Activated CD4-positive, alpha-beta T cell treated with anti-CD3 and anti-CD28 coated beads for 24 hours (primary cell): Measurements from ENCODE around the gene BAG2.

Experiments
- DNase-seq, 2 donors: peaks; one replicate each; pipeline ENCODE4 v3.0.0-alpha.2; 2020; ENCODE audit warnings: low read depth in 2 of 2

Gene BAG2

GRCh38 chr6:57172136-57173055, at the start of gene BAG2:
BAG2 (plus strand) TSS chr6:57172326; CDS start chr6:57172698, 372 bp downstream.
- peak; percentile 82 to 89 for DNase-seq

DNA sequence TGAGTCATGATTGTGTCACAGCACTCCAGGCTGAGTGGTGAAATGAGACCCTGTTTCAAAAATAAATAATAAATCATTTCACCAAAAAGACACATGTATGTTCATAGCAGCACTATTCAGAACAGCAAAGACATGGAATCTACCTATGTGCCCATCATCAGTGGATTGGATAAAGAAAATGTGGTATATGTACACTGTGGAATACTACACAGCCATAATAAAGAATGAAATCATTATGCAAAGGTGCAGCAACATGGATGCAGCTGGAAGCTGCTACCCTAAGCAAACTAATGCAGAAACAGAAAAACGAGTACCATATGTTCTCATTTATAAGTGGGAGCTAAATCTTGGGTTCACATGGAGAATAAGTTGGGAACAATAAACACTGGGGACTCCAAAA, 49.0 kb upstream of the BAG2 start:
- no peak for DNase-seq

DNA sequence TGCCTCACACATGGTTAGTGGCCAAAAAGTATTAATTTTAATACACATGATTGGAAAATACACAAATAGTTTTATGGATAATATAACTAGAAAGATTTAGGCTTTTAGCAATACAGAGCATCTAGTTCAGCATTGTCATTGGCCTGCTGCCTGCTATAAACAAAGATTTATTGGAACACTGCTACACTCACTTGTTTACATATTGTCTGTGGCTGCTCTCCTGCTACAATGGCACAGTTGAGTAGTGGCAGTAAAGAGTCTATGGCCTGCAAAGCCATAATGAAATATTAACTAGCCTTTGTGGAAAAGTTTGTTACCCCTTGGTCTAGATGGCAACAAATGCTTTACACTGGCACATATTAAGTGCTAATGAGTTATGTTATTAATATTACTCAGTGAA, 44.4 kb upstream of the BAG2 start:
- DNase-seq: no peak

GRCh38 chr6:57130661-57131177, 41.4 kb upstream of the BAG2 start:
- no peak for DNase-seq

DNA sequence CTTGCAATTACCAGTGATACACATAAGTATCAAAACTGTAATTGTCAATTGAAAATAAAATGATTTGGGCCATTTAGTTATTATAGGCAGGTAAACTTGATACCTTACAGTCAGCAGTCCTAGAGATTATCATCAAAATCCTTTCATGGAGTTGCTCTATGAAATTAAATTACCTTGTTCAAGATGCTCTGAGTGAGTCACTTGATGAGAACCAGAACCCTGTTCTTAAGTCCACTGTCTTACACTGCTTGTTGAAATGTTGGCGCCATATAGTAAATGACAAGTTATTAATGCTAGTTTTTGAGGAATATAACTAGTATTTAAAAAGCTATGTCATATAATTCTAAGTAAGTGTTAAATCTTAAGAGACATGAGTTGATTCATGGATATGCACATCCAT, 37.2 kb upstream of the BAG2 start:
- DNase-seq: no peak

DNA sequence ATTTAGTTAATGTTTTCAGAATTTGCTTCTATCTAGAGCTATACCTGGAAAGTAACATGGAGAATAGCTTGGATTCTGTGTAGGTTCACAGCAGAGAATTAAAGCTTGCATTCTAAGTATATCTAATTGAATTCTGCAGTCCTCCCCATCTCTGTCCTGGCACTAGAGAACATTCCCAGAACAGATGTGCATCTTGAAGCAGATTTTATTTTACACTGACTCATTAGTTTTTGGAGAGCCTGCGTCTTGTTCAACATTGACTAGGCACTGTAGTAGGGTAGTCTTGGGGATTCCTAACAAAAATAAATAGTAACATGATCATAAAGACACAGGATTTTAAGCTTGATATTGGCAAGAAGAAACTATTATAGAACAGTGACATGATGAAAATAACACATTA, 36.2 kb upstream of the BAG2 start:
- no peak for DNase-seq

GRCh38 chr6:57137350-57137749, 34.8 kb upstream of the BAG2 start:
- DNase-seq: no peak

GRCh38 chr6:57138026-57138425, 34.1 kb upstream of the BAG2 start:
- DNase-seq: no peak

DNA sequence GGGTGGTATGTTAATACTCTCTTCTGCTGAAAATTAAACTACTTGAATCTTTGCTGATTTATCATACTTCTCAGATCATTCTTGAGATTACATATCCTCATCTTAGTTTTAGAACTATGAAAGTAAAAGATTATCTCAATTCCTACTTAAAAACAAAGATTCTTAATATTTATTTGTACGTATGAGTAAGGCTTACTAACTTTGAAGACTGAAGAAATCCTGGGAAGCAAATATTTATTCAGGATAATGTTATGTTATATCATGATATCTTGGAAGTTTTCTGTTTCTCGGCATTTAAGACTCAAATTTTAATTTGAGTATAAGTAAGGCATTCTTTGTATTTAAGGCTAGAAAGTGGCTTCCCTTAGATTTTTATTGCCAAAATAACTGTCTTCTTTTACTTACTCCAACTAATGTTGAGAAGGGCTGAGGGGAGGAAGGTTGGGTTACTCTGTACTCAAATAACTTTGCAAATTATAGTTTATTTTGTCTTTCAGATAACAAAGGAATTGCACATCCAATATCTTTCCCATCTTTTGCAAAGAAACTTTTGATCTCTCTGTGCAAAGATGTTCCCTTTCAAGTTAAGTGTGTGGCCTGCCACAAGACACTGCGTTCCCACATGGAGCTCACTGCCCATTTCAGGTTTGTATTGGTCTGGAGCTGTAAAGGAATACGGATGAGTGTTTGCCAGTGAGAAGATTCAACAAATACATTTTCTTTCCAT, 30.5 kb upstream of the BAG2 start:
- no peak for DNase-seq

DNA sequence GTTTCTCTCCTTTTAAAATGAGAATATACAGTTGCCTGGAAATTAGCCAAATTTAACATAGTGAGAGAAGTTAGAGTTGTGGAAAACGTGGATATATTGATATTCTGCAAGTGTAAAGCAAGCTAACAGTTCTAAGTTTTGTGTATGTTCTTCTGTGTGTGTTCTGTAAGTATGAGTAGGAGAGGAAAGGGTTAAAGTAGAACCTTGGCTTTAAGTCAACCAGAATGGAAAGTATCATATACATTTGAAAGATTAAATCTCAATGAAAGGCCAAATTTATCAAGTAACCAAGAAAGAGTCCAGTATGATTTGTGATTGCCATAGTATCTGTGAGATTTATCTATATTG, 30.0 kb upstream of the BAG2 start:
- no peak for DNase-seq

DNA sequence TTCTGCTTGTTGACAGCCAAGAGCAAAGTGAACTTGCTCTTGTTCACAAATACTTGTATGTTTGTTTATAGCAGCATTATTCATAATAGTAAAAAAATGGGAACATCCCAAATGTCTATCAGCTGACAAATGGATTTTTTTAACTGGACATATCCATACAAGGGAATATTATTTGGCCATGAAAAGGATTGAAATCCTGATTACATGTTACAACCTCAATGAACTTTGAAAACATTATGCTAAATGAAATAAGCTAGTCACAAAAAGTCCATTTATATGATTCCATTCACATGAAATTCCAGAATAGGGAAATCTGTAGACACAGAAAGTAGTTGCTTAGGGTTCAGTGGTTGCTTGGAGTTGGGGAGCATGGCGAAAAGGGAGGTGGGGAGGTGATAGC, 28.4 kb upstream of the BAG2 start:
- no peak for DNase-seq

- no peak for DNase-seq
Observed at GRCh38 chr6:57147401-57147800, 24.7 kb upstream of the BAG2 start.

DNA sequence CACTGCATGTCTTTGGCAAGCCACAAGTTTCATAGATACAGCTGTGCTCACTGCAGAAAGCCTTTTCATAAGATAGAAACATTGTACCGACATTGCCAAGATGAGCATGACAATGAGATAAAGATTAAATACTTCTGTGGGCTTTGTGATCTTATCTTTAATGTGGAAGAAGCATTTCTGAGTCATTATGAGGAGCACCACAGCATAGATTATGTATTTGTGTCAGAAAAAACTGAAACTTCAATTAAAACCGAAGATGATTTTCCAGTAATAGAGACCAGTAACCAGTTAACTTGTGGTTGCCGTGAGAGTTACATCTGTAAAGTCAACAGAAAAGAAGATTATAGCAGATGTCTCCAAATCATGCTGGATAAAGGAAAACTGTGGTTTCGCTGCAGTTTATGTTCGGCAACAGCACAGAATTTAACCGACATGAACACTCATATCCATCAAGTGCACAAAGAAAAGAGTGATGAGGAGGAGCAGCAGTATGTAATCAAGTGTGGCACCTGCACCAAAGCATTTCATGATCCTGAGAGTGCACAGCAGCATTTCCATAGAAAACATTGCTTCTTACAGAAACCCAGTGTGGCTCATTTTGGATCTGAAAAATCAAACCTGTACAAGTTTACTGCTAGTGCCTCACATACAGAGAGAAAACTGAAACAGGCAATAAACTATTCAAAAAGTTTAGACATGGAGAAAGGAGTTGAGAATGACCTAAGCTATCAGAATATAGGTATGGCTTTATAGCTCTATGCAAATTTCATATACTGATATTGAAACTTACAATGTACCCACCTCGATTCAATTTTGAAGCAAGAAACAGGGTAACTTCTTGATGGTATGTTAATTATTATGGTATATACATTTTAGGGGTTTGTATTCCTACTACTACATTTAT, 23.9 kb upstream of the BAG2 start:
- no peak for DNase-seq

GRCh38 chr6:57158658-57159057, 13.5 kb upstream of the BAG2 start:
- no peak for DNase-seq

DNA sequence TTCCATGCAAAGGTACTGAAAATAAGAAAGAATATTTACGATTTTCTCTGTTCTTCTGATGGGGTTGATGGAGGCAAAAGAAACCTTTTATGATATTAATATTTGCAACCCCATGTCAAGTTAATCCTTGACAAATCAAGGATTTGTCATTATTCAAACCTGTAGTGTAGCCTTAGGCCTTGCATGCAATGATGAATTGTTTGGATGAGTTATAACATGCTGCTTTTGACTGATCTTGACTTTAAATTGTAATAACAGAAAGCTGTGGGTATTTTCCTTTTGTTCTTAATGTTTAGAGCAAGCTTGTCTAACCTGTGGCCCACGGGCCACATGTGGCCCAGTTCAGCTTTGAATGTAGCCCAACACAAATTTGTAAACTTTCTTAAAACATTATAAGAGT, 13.0 kb upstream of the BAG2 start:
- no peak for DNase-seq

GRCh38 chr6:57162028-57162427, 10.1 kb upstream of the BAG2 start:
- DNase-seq: no peak

- DNase-seq: no peak
Observed at GRCh38 chr6:57162516-57162915, 9.6 kb upstream of the BAG2 start.

DNA sequence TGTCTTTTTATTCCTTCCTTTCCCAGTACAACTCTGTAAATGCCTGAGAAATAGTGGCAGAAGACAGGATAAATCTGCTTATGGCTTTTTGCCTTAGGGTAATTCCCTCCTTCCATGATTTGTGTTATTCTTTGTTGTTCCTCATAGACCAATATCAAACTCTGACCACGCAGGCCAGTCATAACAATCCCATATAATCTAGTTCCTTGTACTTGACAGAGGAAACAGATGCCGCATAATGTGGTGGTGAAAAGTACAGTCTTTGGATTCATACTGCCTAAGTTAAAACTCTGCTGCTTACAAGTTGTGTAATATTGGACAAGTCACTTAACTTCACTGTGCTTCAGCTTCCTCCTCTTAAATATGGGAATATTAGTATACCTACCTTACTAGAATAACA, 8.2 kb upstream of the BAG2 start:
- no peak for DNase-seq

- no peak for DNase-seq
Observed at GRCh38 chr6:57165080-57165479, 7.0 kb upstream of the BAG2 start.

DNA sequence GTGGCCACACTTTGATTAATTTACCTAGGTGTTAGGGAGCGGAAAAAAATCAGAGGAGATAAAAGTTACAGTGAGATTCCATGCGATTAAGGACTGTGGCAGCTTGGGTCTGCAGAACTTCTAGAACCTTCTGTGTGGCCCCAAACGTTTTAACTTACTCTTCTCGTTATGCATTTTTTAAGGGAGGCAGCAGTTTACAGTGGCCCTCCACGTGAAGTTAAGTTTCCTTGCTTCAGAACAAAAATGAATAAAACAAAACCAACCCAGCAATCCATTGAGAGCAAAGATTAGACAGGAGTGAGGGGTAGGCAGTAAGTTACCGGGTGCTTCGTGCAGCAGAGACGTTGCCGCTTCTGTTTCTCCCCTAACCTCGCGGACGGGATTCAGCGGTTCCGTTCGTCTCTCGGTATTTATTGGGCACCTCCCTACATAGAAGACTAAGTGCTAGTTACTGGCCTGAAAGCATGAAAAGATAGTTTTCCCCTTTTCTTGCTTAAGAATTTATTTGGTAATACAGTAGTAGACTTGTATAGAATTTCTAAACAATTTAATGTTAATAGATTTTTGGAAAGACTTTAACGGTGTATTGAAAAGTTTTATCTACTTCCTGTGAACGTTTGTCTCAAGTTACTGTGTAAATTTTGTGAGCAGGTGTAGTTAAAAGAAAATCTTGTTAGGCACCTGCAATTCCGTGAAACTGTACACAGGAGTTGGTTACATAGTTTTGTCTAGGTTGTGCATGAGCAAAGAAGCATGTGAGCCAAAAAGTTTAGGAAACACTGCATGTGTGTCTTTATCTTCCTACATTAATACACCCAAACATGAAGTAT, 1.1 kb downstream of the BAG2 start:
- DNase-seq: peak in 1 of 2 donors; percentile 15

GRCh38 chr6:57173886-57174510, 1.9 kb downstream of the BAG2 start:
- DNase-seq: no peak
